Stimulated activated naive CD4-positive, alpha-beta T cell treated with Interleukin-2 at 50 U/mL for 16 hours (primary cell): ENCODE results near the gene SLC25A47.
"Not testable (repeated sequence)": the region's sequence is repeated elsewhere in the genome, so short reads cannot be mapped to it uniquely, and the experiment has no call there.

Experiments used
- DNase-seq: peaks from one replicate; lab custom pipeline; 2025; lab: John Stamatoyannopoulos, UW

SLC25A47 gene, protein sequence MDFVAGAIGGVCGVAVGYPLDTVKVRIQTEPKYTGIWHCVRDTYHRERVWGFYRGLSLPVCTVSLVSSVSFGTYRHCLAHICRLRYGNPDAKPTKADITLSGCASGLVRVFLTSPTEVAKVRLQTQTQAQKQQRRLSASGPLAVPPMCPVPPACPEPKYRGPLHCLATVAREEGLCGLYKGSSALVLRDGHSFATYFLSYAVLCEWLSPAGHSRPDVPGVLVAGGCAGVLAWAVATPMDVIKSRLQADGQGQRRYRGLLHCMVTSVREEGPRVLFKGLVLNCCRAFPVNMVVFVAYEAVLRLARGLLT

DNA sequence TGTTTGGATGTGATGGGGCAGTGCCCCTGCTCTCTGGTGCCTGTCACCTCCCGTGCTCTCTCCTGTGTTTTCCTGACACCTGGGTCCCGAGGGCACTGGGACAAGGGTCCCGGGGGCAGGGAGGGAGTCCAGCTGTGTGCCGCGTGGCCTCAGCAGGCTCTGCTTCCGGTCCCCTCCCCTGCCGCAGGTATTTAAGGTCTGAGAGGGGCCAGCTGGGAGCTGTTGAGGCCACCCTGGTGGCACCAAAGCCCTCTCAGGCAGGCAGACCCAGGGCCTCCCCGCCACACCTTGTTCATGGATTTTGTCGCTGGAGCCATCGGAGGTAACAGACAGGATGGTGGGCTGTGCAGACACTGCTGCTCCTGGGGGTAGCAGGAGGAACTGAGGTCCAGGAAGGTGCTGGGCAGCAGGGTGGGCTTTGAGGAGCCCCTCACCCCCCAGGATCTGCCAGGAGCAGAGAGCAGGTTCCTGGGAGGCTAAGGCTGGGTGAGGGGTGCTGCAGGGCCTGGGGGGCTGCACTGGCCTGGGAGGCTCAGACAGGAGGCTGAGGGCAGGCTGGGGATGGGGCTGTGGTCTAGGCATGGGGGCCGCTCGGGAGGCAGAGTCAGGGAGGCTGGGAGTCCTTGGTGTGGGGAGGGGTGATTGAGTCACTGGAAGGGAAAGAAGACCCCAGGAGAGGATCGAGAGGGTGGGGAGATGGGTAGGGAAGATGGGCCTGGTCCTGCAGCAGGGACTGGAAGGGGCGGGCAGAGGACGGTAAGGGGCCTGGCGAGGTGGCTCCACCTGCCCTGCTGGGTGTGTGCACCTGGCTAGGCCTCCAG, at the start of gene SLC25A47:
TSS of gene SLC25A47 (plus strand) at position 219 of the 821 bp plus-strand sequence. CDS start at position 295, 76 bp downstream.
- DNase-seq = no peak

- DNase-seq = no peak
Measured at GRCh38 chr14:100274250-100274649, 48.9 kb upstream of the SLC25A47 start.

DNA sequence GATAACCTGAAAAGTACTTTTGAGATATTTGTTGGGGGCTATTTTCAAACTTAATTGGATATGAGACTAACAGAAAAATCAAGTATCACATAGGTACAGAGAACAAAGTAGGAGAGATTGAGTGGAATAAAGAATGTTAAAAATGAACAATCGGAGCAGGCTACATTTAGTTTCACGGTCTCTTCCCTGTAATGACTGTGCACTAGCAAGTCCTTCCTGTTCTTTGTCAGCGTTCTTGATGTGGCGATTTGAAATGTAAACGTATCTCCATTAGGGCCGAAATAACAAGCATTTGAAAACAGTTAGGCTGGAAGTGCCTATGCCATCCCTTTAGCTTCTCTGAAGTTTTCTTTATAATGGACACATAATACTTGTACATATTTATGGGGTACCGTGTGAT, 47.9 kb upstream of the SLC25A47 start:
- DNase-seq = no peak

GRCh38 chr14:100278702-100279101, 44.4 kb upstream of the SLC25A47 start:
- DNase-seq = no peak

DNA sequence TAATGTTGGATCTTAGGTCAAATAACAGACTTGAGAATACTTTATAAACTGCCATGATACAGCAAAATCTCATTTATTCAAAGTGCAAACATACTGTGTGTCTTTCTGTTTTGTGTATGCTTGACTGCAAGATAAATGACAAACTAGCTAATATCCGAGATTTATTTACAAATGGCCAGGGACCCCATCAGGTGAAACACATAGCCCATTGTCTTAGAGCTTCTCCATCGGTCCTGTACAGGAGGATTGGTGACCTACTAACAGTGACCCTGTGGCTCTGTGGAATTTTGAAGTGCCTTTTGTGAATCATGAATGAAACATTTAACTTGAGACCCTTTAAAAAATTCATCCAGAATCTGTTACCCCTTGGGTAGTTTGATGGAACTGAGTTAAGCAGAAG, 44.0 kb upstream of the SLC25A47 start:
- DNase-seq = no peak

- DNase-seq = no peak
Measured at GRCh38 chr14:100279563-100279962, 43.6 kb upstream of the SLC25A47 start.

DNA sequence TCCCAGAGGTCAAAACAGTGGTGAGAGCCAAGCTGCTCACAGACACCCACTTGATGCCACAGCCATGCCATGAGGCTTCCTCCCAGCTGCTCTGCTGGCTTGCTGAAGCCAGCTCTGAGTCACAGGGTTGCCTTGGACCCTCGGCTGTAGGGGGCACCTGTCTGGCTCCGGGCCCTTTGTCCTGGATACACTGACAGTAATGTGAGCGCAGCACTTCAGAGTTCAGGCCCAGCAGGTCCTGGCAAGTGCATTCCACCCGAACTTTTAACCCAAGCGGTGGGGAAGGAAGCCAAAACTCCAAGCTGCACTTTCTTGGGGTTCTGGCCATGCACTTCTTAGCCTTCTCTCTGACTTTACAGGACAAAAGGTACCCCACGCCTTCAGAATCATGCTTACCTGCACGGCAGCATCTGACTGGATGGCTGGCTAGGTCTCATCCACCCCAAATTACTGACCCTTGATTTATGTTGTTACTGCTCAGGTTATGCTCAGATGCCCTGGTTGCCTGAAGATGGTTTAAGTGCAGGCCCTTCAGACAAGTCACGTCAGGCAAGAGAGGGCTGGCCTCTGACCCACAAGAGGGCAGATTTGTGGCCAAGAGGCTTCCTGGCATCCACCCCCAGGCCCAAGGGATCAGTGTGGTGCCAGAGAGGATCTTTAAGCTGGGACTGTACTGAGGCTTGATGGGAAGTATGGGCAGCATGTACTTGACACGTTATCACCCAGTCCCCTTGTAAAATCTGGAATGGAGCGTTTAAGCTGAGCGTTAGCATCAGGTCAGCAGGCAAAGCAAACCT, 41.7 kb upstream of the SLC25A47 start:
- DNase-seq = no peak

DNA sequence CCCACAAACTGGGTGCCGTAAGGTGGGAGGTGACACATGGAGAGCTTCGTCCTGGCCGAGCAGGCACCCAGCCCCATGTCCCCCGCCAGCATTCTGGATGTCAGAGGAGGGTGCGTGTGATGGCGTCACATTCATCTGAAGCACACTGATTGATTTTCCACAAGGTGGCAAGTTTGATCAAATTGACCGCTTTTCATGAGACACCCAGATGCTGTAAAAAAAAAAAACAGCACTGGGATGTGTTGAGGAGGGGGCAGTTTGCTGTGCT, 41.1 kb upstream of the SLC25A47 start:
- DNase-seq = no peak

DNA sequence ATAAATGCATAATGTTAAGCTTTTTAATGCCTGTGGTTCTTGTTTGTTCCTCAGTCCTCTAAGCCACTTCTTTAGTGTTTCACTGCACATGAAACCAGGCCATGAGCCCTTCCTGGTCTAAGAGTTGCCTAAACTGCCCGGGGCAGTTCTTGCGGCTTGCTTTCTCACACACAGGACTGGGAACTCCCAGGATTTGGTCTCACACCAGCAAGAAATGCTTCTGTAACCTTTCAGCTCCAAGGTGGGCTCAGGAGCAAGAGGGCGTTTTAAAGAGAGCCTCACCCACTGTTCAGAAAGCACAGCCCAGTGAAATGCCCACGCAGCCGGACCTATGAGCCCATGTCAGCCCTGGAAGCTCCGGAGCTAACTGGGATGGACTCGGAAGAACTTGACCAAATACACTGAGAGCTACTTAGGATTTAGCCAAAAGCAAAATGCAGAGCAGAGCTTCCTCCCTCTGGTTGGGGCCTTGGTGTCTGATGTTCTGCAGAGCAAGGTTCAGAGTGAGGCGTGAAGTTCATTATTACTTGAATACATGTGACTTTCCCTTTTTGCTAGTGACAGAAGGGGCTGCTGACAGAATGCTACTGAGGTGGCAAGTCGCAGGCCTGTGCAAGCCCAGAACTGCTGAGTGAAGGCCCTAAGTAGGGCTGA, 40.2 kb upstream of the SLC25A47 start:
- no peak for DNase-seq

GRCh38 chr14:100283436-100283835, 39.7 kb upstream of the SLC25A47 start:
- not testable (repeated sequence) for DNase-seq

DNA sequence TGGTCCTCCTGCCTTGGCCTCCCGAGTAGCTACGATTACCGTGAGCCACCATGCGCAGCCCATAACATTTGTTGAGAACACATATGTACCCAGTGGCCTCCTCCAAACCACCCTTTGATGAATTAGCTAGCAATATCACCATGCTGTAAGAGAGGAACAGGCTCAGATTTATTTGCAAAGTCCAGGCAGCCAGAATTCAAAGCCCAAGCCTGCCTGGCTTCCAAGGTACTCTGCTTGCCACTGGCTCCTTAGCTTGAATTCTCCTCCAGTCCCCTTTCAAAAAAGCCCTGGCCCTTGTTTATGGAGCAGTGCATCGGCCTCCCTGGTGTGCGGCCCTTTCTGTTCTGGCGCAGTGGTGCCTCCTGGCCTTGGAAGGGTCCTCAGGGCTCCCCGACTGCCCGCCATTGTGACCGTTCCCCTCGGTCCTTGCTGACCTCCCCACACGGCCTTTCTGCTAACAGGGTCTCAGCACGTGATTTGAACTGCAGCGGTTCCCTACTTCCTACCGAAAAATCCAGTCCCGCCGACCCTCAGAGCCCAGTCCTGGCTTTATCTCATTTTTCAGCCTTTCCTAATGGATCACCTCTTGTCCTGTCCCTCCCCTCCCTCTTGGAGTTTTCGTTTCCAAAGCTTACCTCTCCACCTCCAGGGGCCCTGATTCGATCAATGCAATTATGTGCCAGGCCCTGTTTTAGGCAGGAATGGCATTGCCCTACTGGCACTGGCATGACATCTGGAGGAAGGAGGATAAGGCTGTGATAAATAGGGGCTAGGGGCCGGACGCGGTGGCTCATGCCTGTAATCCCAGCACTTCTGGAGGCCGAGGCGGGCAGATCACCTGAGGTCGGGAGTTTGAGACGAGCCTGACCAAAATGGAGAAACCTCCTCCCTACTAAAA, 38.9 kb upstream of the SLC25A47 start:
- no peak for DNase-seq

- peak; percentile 65 for DNase-seq
Measured at GRCh38 chr14:100285021-100285912, 37.9 kb upstream of the SLC25A47 start.

DNA sequence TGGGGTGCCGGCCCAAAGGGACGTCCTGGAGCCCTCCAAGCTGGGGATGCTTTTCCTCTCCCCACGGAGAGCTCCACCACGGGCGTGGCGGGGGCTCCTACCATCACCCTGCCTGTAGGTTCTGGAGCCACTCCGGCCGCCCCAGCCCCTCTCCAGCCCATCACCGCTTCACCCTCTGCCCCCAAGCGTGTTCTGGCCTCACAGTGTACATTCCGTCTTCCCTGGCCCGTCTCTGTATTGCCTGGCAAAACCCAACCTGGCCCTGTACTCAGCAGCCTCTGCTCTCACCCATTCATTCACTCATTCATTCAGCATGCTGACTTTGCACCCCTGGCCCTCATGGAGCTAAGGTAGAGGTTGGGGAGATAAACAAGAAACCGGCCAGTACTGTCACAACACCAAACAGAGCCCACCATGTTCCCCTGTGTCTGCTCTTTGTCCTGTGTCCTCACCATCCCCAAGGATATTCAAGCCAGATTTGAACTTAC, 37.2 kb upstream of the SLC25A47 start:
- no peak for DNase-seq

- DNase-seq = no peak
Measured at GRCh38 chr14:100286484-100287191, 36.5 kb upstream of the SLC25A47 start.

DNA sequence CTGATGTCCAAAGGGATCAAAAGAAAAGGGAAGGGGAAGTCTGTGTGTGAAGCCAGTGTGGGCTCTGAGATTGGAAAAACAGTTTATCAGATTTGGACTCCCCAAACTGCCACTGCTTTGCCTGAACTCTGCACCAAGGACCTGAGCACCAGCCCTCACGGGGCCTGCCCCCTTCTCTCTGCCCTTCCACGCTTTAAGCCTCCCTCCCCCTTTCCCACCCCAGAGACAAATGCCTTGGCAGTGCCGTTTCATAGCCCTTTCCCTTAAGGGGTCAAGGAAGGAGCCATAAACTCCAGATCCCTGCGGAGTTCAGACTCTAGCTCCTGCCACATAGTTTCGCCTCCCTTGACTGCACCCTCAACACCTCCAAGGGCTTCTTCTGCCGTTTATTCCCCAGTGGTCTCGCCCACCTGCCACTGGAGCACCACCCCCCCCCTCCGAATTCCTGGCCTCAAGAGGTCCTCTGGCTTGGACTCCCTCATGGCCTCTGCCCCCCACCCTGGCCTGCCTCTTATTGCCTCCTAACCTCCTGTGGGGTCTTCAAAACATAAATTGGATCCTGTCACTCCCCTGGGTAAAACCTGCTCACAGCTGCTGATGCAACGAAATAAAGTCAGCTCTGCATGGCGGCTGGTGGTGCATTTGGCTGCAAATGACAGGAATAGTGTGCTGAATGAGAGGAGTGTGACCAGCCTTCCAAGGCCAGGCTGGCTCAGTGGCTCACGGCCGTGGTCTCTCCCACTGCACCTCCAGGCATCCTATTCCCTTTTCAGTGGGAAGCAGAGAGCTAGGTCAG, 35.7 kb upstream of the SLC25A47 start:
- DNase-seq = no peak

GRCh38 chr14:100287998-100288295, 35.2 kb upstream of the SLC25A47 start:
- DNase-seq = not testable (repeated sequence)

GRCh38 chr14:100288382-100289185, 34.6 kb upstream of the SLC25A47 start:
- DNase-seq = no peak
